AG04450 (cell line): ENCODE data around the gene TAS1R3. TPM values are rescaled to one million over a fixed set of nuclear protein-coding genes. Genes with fewer than 3 reads are reported as not detected.

Experiments used
- CTCF ChIA-PET: fragments of 300-600, 350-600 bp; formaldehyde crosslinking; extraction: SDS; loops from one replicate; lab custom pipeline; 2022; ENCODE audit warnings: antibody characterized with exemption, inconsistent platforms; lab: Charles Lee
- POLR2A ChIA-PET: fragments of 350-600 bp; formaldehyde crosslinking; extraction: SDS; loops from one replicate; lab custom pipeline; 2021; ENCODE audit warnings: antibody characterized with exemption, inconsistent platforms; lab: Yijun Ruan, JAX
- DNase-seq: peaks from one replicate; pipeline ENCODE4 v3.0.0-alpha.2; 2011; ENCODE audit warnings: low read depth, low spot score
- H3K27ac ChIP-seq: one replicate; pipeline ENCODE4 v1.5.1; 2012; ENCODE audit warnings: low read depth, low read length, control low read depth
- H3K27me3 ChIP-seq: one replicate; pipeline ENCODE4 v1.6.0; 2012; ENCODE audit warnings: low read length; ENCODE audit not compliant: control insufficient read depth, insufficient read depth
- H3K4me3 ChIP-seq: 2 replicates; pipeline ENCODE4 v1.5.1; 2011; ENCODE audit warnings: mild to moderate bottlenecking, low read depth, low read length, control low read depth
- H3K9me3 ChIP-seq: 2 replicates; pipeline ENCODE4 v1.5.1; 2012; ENCODE audit warnings: low read length; ENCODE audit not compliant: control insufficient read depth, insufficient read depth
- polyA plus RNA-seq: library from polyadenylated mRNA; depleted of rRNA; stranded (reverse); fragments of >200 nt; gene quantifications from 2 replicates; pipeline ENCODE4 v1.2.3, GENCODE V29; 2011
- TF ChIP-seq, protein P1 (sequence below): IDR thresholded peaks from 2 replicates; pipeline ENCODE4 v1.5.1; 2011; ENCODE audit warnings: low read depth, low read length, control low read depth, inconsistent platforms

The TAS1R3 gene
- polyA plus RNA-seq, 1 experiment, result 0.10 TPM

GRCh38 chr1:1320666-1321448, 10.2 kb upstream of the TAS1R3 start:
- Histone ChIP-seq H3K4me3 (no peak overlapping the region), H3K27me3 (no peaks in the 10 kb centered on the region), H3K9me3 (no peaks in the 10 kb centered on the region; the same call in 1 of the 2 replicates), H3K27ac (no peak overlapping the region)
- CTCF ChIA-PET, result no interaction called here
- POLR2A ChIA-PET, result no interaction called here
- DNase-seq, result no peak
- TF ChIP-seq, protein P1, sequence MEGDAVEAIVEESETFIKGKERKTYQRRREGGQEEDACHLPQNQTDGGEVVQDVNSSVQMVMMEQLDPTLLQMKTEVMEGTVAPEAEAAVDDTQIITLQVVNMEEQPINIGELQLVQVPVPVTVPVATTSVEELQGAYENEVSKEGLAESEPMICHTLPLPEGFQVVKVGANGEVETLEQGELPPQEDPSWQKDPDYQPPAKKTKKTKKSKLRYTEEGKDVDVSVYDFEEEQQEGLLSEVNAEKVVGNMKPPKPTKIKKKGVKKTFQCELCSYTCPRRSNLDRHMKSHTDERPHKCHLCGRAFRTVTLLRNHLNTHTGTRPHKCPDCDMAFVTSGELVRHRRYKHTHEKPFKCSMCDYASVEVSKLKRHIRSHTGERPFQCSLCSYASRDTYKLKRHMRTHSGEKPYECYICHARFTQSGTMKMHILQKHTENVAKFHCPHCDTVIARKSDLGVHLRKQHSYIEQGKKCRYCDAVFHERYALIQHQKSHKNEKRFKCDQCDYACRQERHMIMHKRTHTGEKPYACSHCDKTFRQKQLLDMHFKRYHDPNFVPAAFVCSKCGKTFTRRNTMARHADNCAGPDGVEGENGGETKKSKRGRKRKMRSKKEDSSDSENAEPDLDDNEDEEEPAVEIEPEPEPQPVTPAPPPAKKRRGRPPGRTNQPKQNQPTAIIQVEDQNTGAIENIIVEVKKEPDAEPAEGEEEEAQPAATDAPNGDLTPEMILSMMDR, result no peak

GRCh38 chr1:1321477-1321876, 9.6 kb upstream of the TAS1R3 start:
- H3K4me3 ChIP-seq, result no peak overlapping the region
- ChIA-PET CTCF (no interaction called here), POLR2A (no interaction called here)
- H3K9me3 ChIP-seq, result no peaks in the 10 kb centered on the region; the same call in 1 of the 2 replicates
- no peaks in the 10 kb centered on the region for H3K27me3 ChIP-seq
- TF ChIP-seq, protein P1, result no peak
- H3K27ac ChIP-seq, result no peak overlapping the region
- DNase-seq, result no peak

GRCh38 chr1:1322418-1322817, 8.7 kb upstream of the TAS1R3 start:
- TF ChIP-seq, protein P1, result no peak
- no peaks in the 10 kb centered on the region; the same call in 1 of the 2 replicates for H3K9me3 ChIP-seq
- no peak overlapping the region for H3K4me3 ChIP-seq
- POLR2A ChIA-PET, result no interaction called here
- H3K27me3 ChIP-seq, result no peaks in the 10 kb centered on the region
- H3K27ac ChIP-seq, result no peak overlapping the region
- no peak for DNase-seq
- CTCF ChIA-PET, result no interaction called here

- Histone ChIP-seq H3K4me3 (0 out of 2 replicates have a peak overlapping the region, but pooled peaks have one; percentile 4), H3K27ac (no peak overlapping the region), H3K9me3 (no peaks in the 10 kb centered on the region; the same call in 1 of the 2 replicates), H3K27me3 (no peaks in the 10 kb centered on the region)
- TF ChIP-seq, protein P1, result no peak
- ChIA-PET CTCF (interaction anchor here (1.0 kb wide), 1 partner anchor 291 kb away, joined by 3 read pairs; no protein-coding TSS in a partner anchor), POLR2A (no interaction called here)
- no peak for DNase-seq
Observed at GRCh38 chr1:1322952-1323351, 8.1 kb upstream of the TAS1R3 start.

GRCh38 chr1:1324084-1324523, 7.0 kb upstream of the TAS1R3 start:
- H3K9me3 ChIP-seq, result no peaks in the 10 kb centered on the region; the same call in 1 of the 2 replicates
- ChIA-PET POLR2A (no interaction called here), CTCF (interaction anchor here (1.0 kb wide), 1 partner anchor 292 kb away, joined by 3 read pairs; no protein-coding TSS in a partner anchor)
- no peak overlapping the region for H3K27ac ChIP-seq
- TF ChIP-seq, protein P1, result no peak
- peak overlapping the region; percentile 86 for H3K4me3 ChIP-seq
- H3K27me3 ChIP-seq, result no peaks in the 10 kb centered on the region
- DNase-seq, result no peak
